CD14-positive monocyte (primary cell): ENCODE measurements around the gene ADGRE3. TPM values are rescaled to one million over a fixed set of nuclear protein-coding genes. Genes with fewer than 3 reads are reported as not detected.

ENCODE experiments used
- DNase-seq, 3 donors: peaks; one replicate each; pipeline ENCODE4 v3.0.0-alpha.2; 2011 to 2022
- H2AFZ ChIP-seq: 2 replicates; pipeline ENCODE4 v1.6.0; 2012; ENCODE audit warnings: mild to moderate bottlenecking, low read depth, low read length, inconsistent platforms; ENCODE audit not compliant: insufficient read depth, poor library complexity, severe bottlenecking
- H3K27ac ChIP-seq, 2 donors: 1 replicate in 1 of 2; 2 replicates in 1 of 2; pipeline ENCODE4 v1.5.1; 2012 to 2013; ENCODE audit warnings: low read length in 2 of 2, control low read depth in 1 of 2, inconsistent platforms in 1 of 2, low read depth in 1 of 2, mild to moderate bottlenecking in 1 of 2
- H3K27me3 ChIP-seq, 2 donors: one replicate each; pipeline versions ENCODE4 v1.6.0 to v1.6.1; 2011 to 2013; ENCODE audit warnings: low read length in 2 of 2; ENCODE audit not compliant: control insufficient read depth in 2 of 2, insufficient read depth in 2 of 2
- H3K36me3 ChIP-seq, 2 donors: replicated peaks in 1 of 2; 1 replicate in 1 of 2; 2 replicates in 1 of 2; pipeline versions ENCODE4 v1.5.1 to v1.6.1; 2012 to 2013; ENCODE audit warnings: low read length in 2 of 2, control low read depth in 1 of 2, inconsistent platforms in 1 of 2, mild to moderate bottlenecking in 1 of 2; ENCODE audit not compliant: insufficient read depth in 2 of 2, control insufficient read depth in 1 of 2
- H3K4me1 ChIP-seq, 2 donors: 1 replicate in 1 of 2; 2 replicates in 1 of 2; pipeline versions ENCODE4 v1.5.1 to v1.6.1; 2012 to 2013; ENCODE audit warnings: low read length in 2 of 2, control low read depth in 1 of 2, inconsistent platforms in 1 of 2, mild to moderate bottlenecking in 1 of 2, moderate library complexity in 1 of 2; ENCODE audit not compliant: insufficient read depth in 2 of 2, control insufficient read depth in 1 of 2
- H3K4me2 ChIP-seq: replicated peaks from 2 replicates; pipeline ENCODE3; 2012; ENCODE audit warnings: low read length, moderate library complexity, mild to moderate bottlenecking; ENCODE audit not compliant: poor library complexity, severe bottlenecking; ENCODE audit errors: extremely low read depth
- H3K4me3 ChIP-seq, 3 experiments: fragments of 200-600 bp in 1 of 3; sonication (generic) in 1 of 3; replicated peaks in 1 of 3; 1 replicate in 2 of 3; 2 replicates in 1 of 3; pipeline ENCODE4 v1.5.1; 2011 to 2013; ENCODE audit warnings: low read length in 3 of 3, mild to moderate bottlenecking in 3 of 3, control low read depth in 2 of 3, low read depth in 2 of 3, inconsistent platforms in 1 of 3, moderate library complexity in 1 of 3
- H3K79me2 ChIP-seq: 2 replicates; pipeline ENCODE4 v1.6.0; 2012; ENCODE audit warnings: mild to moderate bottlenecking, control low read depth, inconsistent platforms, low read length, moderate library complexity; ENCODE audit not compliant: insufficient read depth
- H3K9ac ChIP-seq: 2 replicates; pipeline ENCODE4 v1.6.0; 2017; ENCODE audit warnings: low read length, mild to moderate bottlenecking; ENCODE audit not compliant: insufficient read depth, poor library complexity, severe bottlenecking
- H3K9me3 ChIP-seq, 2 donors: replicated peaks in 1 of 2; 1 replicate in 1 of 2; 2 replicates in 1 of 2; pipeline versions ENCODE4 v1.5.1 to v1.6.1; 2012 to 2013; ENCODE audit warnings: low read length in 2 of 2, control low read depth in 1 of 2; ENCODE audit not compliant: control insufficient read depth in 1 of 2, insufficient read depth in 1 of 2
- H4K20me1 ChIP-seq: 2 replicates; pipeline ENCODE4 v1.6.0; 2012; ENCODE audit warnings: mild to moderate bottlenecking, low read length, control low read depth, moderate library complexity; ENCODE audit not compliant: insufficient read depth
- H3K27ac Mint-ChIP-seq, 7 donors: one replicate each; pipeline ENCODE4 v1.8.0; 2020; ENCODE audit warnings: mild to moderate bottlenecking in 7 of 7, mixed read lengths in 7 of 7, moderate library complexity in 6 of 7, inconsistent platforms in 2 of 7
- H3K27me3 Mint-ChIP-seq, 3 donors: one replicate each; pipeline ENCODE4 v1.8.0; 2021 to 2022; ENCODE audit warnings: low read depth in 3 of 3, mild to moderate bottlenecking in 3 of 3, mixed read lengths in 3 of 3, moderate library complexity in 3 of 3, inconsistent platforms in 1 of 3
- H3K36me3 Mint-ChIP-seq, 2 donors: one replicate each; pipeline ENCODE4 v1.8.0; 2020; ENCODE audit warnings: mixed read lengths in 2 of 2, inconsistent platforms in 1 of 2, mild to moderate bottlenecking in 1 of 2
- H3K4me1 Mint-ChIP-seq: one replicate; pipeline ENCODE4 v1.8.0; 2020; ENCODE audit warnings: mild to moderate bottlenecking, mixed read lengths
- H3K4me3 Mint-ChIP-seq, 2 donors: one replicate each; pipeline ENCODE4 v1.8.0; 2020; ENCODE audit warnings: mild to moderate bottlenecking in 2 of 2, mixed read lengths in 2 of 2, moderate library complexity in 1 of 2
- H3K9me3 Mint-ChIP-seq, 7 donors: one replicate each; pipeline ENCODE4 v1.8.0; 2020 to 2022; ENCODE audit warnings: mixed read lengths in 7 of 7, mild to moderate bottlenecking in 6 of 7, moderate library complexity in 6 of 7, inconsistent platforms in 2 of 7
- WGBS: methylation state at CpG from one replicate; pipeline ENCODE4 v1.1.5; 2013; ENCODE audit warnings: missing lambda C conversion rate; ENCODE audit not compliant: insufficient coverage; 5-methylcytosine and 5-hydroxymethylcytosine counted together
- intact Hi-C, 2 donors: fragments of 100-400 bp; cut with micrococcal nuclease; formaldehyde crosslinking; loops; one replicate each; pipeline versions ENCODE4 v1.15.0 to v1.15.1; 2023
- polyA plus RNA-seq, 3 donors: library from polyadenylated mRNA; depleted of rRNA in 1 of 3; unstranded in 2 of 3; stranded (reverse) in 1 of 3; fragments of 300-500 nt in 2 of 3; fragments of >200 nt in 1 of 3; fragmentation: Illumina TruSeq in 2 of 3; gene quantifications; 1 replicate in 2 of 3; 2 replicates in 1 of 3; pipeline ENCODE4 v1.2.3, GENCODE V29; 2012 to 2021
- TF ChIP-seq, protein P1 (sequence below): fragments of 200-600 bp; IDR thresholded peaks from one replicate; pipeline ENCODE4 v1.8.0; 2022; ENCODE audit warnings: antibody characterized with exemption, mild to moderate bottlenecking

Gene ADGRE3
- polyA plus RNA-seq, 3 donors = 27.3 to 92.0 (median 28.3) TPM

DNA sequence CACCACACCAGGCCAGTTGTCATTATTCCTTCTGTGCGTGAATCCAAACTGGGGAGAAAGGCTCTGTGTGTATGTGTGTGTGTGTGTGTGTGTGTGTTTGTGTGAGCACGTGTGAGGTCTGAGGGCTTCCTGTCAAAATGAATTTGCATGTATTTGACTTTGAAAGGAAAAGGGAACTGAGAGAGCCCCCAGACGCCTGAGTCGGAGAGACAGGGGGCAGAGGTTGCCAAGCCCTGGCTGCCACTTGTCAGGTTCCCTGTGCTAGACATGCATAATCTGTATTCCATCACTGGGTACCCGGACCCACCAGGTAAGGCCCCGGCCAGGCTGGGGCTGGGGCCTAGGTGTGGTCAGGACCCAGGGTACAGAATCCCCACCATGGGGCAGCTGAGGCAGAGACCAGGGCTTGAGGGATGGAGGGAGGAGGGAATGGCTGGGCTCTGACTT lies 91.7 kb downstream of the ADGRE3 start, which contains the start of gene CLEC17A:
TSS of gene CLEC17A (plus strand) at position 191 of the 447 bp plus-strand sequence. CDS start at position 268, 77 bp downstream.
- peaks cover 0 to 2% of the 10 kb centered on the region in 2 donors for H3K36me3 Mint-ChIP-seq
- peaks cover 0 to 6% (median 2%) of the 10 kb centered on the region in 3 donors for H3K27me3 Mint-ChIP-seq
- Histone ChIP-seq H2AFZ (no peak within 1 kb of the TSS), H3K4me2 (peak within 1 kb of the TSS; percentile 1), H3K79me2 (no peaks in the 10 kb centered on the region), H3K36me3 (no peaks in the 10 kb centered on the region), H3K4me1 (peaks cover 16 to 17% of the 10 kb centered on the region in 2 donors), H3K9me3 (no peaks in the 10 kb centered on the region), H4K20me1 (no peaks in the 10 kb centered on the region), H3K27me3 (no peaks in the 10 kb centered on the region), H3K9ac (no peak within 1 kb of the TSS), H3K4me3 (peak within 1 kb of the TSS in 1 of 3 experiments; percentile 10), H3K27ac (peak within 1 kb of the TSS in 1 of 2 donors; percentile 27)
- peak; percentile 70 to 76 (median 74) for DNase-seq
- peaks cover 0 to 4% (median 0%) of the 10 kb centered on the region in 7 donors for H3K9me3 Mint-ChIP-seq
- H3K4me3 Mint-ChIP-seq = peak within 1 kb of the TSS; percentile 39 to 70
- TF ChIP-seq, protein P1, sequence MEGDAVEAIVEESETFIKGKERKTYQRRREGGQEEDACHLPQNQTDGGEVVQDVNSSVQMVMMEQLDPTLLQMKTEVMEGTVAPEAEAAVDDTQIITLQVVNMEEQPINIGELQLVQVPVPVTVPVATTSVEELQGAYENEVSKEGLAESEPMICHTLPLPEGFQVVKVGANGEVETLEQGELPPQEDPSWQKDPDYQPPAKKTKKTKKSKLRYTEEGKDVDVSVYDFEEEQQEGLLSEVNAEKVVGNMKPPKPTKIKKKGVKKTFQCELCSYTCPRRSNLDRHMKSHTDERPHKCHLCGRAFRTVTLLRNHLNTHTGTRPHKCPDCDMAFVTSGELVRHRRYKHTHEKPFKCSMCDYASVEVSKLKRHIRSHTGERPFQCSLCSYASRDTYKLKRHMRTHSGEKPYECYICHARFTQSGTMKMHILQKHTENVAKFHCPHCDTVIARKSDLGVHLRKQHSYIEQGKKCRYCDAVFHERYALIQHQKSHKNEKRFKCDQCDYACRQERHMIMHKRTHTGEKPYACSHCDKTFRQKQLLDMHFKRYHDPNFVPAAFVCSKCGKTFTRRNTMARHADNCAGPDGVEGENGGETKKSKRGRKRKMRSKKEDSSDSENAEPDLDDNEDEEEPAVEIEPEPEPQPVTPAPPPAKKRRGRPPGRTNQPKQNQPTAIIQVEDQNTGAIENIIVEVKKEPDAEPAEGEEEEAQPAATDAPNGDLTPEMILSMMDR = no peak
- intact Hi-C loops = no loop called here
- 0% methylated on average over 3 of the region's 6 CpGs for WGBS
- H3K4me1 Mint-ChIP-seq = peaks cover 25% of the 10 kb centered on the region
- peak within 1 kb of the TSS; percentile 2 to 83 (median 75) for H3K27ac Mint-ChIP-seq

DNA sequence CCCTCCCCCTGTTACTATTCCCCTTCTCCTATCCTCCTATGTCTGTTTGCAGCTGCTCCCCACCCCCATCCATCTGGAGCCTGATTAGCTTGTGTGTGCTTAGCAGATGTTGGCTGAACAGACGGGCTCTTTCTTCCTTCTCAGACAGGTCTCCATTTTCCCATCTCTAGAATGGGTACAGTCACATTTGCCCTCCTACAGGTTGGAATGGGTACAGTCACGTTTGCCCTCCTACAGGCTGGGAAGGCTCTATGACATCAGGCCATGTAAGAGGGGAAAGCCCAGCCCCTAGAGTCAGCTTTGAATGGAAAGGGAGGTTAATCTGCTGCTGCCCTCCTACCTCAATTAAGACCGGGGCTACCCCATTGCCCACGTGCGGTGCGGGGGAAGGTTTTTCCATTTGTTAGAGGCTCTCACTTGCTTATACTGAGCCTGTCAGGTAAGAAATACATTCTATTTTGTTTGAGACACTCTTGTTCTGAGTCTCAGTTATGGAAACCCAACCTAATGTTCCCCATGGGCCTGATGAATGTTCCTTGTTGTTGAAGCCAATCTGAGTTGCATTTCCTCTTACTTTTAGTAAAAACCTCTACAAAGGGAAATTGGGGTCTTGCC lies 93.9 kb downstream of the ADGRE3 start:
- Histone ChIP-seq H3K27ac (no peak overlapping the region), H3K27me3 (no peaks in the 10 kb centered on the region), H3K9me3 (no peaks in the 10 kb centered on the region), H4K20me1 (no peaks in the 10 kb centered on the region), H3K36me3 (no peaks in the 10 kb centered on the region), H3K4me3 (no peak overlapping the region), H2AFZ (no peak overlapping the region), H3K9ac (no peak overlapping the region), H3K4me2 (no peak overlapping the region), H3K79me2 (no peaks in the 10 kb centered on the region), H3K4me1 (peaks cover 16 to 17% of the 10 kb centered on the region in 2 donors)
- Mint-ChIP-seq H3K9me3 (peaks cover 0 to 4% (median 0%) of the 10 kb centered on the region in 7 donors), H3K27me3 (peaks cover 0 to 3% (median 2%) of the 10 kb centered on the region in 3 donors), H3K27ac (no peak overlapping the region), H3K4me1 (peaks cover 22% of the 10 kb centered on the region), H3K4me3 (no peak overlapping the region), H3K36me3 (peaks cover 0 to 2% of the 10 kb centered on the region in 2 donors)
- TF ChIP-seq, protein P1 = no peak
- WGBS = no CpG with 5 or more reads among the region's 6 CpGs
- intact Hi-C loops = no loop called here
- DNase-seq = no peak
